K562 (cell line): ENCODE measurements around the gene CASTOR1. TPM values are rescaled to one million over a fixed set of nuclear protein-coding genes. Genes with fewer than 3 reads are reported as not detected.

ENCODE experiments used
- ATAC-seq: fragments of 200-7000 bp; cut with Tn5 transposase; 3 replicates; pipeline ENCODE4 v1.9.1; 2020; ENCODE audit warnings: moderate library complexity
- BruUV-seq: library from RNA; stranded (reverse); fragments of 400-500 nt; replicated peaks from 2 replicates; lab custom pipeline; 2021; lab: Mats Ljungman, UMichigan
- CTCF ChIA-PET: fragments of 300-600 bp; formaldehyde crosslinking; extraction: SDS; loops from one replicate; lab custom pipeline; 2021; ENCODE audit warnings: low intra/inter-chr PET ratio; lab: Yijun Ruan, JAX
- POLR2A ChIA-PET: fragments of 300-600, 350-650 bp; sonication (Branson Sonifier 250); formaldehyde crosslinking; extraction: SDS; loops from one replicate; lab custom pipeline; 2021; ENCODE audit warnings: antibody characterized with exemption, inconsistent platforms; lab: Yijun Ruan, JAX
- DNase-seq, 4 experiments: peaks; one replicate each; pipeline versions ENCODE4 v3.0.0 to v3.0.0-alpha.2; 2011 to 2018; ENCODE audit warnings: low spot score in 3 of 4, mixed read lengths in 3 of 4; ENCODE audit errors: extremely low read depth in 1 of 4
- FAIRE-seq: peaks from 2 replicates; lab custom pipeline; 2011; peaks lifted over from hg19 to GRCh38; lab: Jason Lieb, UNC
- H2AFZ ChIP-seq: 2 replicates; pipeline ENCODE4 v1.6.0; 2011; ENCODE audit warnings: low read depth, low read length, control low read depth, inconsistent platforms
- H3K27ac ChIP-seq: fragments of 200-600 bp; 3 replicates; pipeline ENCODE4 v1.8.0; 2011; ENCODE audit warnings: low read depth, mild to moderate bottlenecking, control low read depth, inconsistent platforms, low read length, moderate library complexity, mixed read lengths; ENCODE audit errors: extremely low read depth
- H3K27me3 ChIP-seq, 2 experiments: fragments of 300-600 bp in 1 of 2; 2 replicates in 1 of 2; 3 replicates in 1 of 2; pipeline versions ENCODE4 v1.6.0 to v1.8.0; 2011; ENCODE audit warnings: inconsistent platforms in 2 of 2, low read length in 2 of 2, mild to moderate bottlenecking in 1 of 2, mixed read lengths in 1 of 2, moderate library complexity in 1 of 2; ENCODE audit not compliant: control insufficient read depth in 2 of 2, insufficient read depth in 2 of 2
- H3K36me3 ChIP-seq: fragments of 300-600 bp; 3 replicates; pipeline ENCODE4 v1.8.0; 2011; ENCODE audit warnings: mild to moderate bottlenecking, low read length, inconsistent platforms; ENCODE audit not compliant: control insufficient read depth, insufficient read depth
- H3K4me1 ChIP-seq, 2 experiments: fragments of 200-600 bp in 1 of 2; replicated peaks in 1 of 2; 2 replicates in 1 of 2; 3 replicates in 1 of 2; pipeline versions ENCODE4 v1.5.1 to v1.8.0; 2011; ENCODE audit warnings: inconsistent platforms in 2 of 2, low read length in 2 of 2, mild to moderate bottlenecking in 1 of 2, mixed read lengths in 1 of 2, moderate library complexity in 1 of 2; ENCODE audit not compliant: control insufficient read depth in 2 of 2, insufficient read depth in 2 of 2
- H3K4me2 ChIP-seq: 2 replicates; pipeline ENCODE4 v1.6.1; 2011; ENCODE audit warnings: low read length, control low read depth, inconsistent platforms, mixed read lengths; ENCODE audit not compliant: insufficient read depth
- H3K4me3 ChIP-seq: fragments of 200-600 bp; sonication (generic), shearing (Covaris generic); 2 replicates; pipeline ENCODE4 v1.5.1; 2016; ENCODE audit warnings: control low read depth, inconsistent platforms
- H3K79me2 ChIP-seq: fragments of 200-600 bp; 3 replicates; pipeline ENCODE4 v1.8.0; 2011; ENCODE audit warnings: low read length, inconsistent platforms; ENCODE audit not compliant: control insufficient read depth, insufficient read depth
- H3K9ac ChIP-seq, 2 experiments: 2 replicates each; pipeline versions ENCODE4 v1.6.0 to v1.6.1; 2011; ENCODE audit warnings: low read depth in 2 of 2, low read length in 2 of 2, control low read depth in 1 of 2, inconsistent platforms in 1 of 2, mild to moderate bottlenecking in 1 of 2, mixed read lengths in 1 of 2; ENCODE audit not compliant: insufficient read depth in 1 of 2
- H3K9me1 ChIP-seq: one replicate; pipeline ENCODE4 v1.6.0; 2011; ENCODE audit warnings: inconsistent platforms, mild to moderate bottlenecking, low read length, moderate library complexity; ENCODE audit not compliant: control insufficient read depth, insufficient read depth
- H3K9me3 ChIP-seq: replicated peaks from 2 replicates; pipeline ENCODE4 v1.5.1; 2011; ENCODE audit warnings: low read depth, low read length, inconsistent platforms; ENCODE audit not compliant: control insufficient read depth, insufficient read depth
- H4K20me1 ChIP-seq: replicated peaks from 2 replicates; pipeline ENCODE4 v1.6.1; 2011; ENCODE audit warnings: low read length, inconsistent platforms, mixed read lengths; ENCODE audit not compliant: control insufficient read depth, insufficient read depth
- L3MBTL2 ChIP-seq: fragments of 450-650 bp; IDR thresholded peaks from 2 replicates; pipeline ENCODE4 v1.6.1; 2016; ENCODE audit warnings: mild to moderate bottlenecking, moderate library complexity
- MAZ ChIP-seq, 2 experiments: fragments of 450-650 bp in 1 of 2; sonication (generic) in 1 of 2; formaldehyde crosslinking; IDR thresholded peaks in 1 of 2; conservative IDR thresholded peaks in 1 of 2; 2 replicates each; pipeline versions ENCODE4 v1.4.0 to v1.5.0; 2020; ENCODE audit warnings: mild to moderate bottlenecking in 1 of 2, missing genetic modification reagents in 1 of 2
- NCOA6 ChIP-seq: fragments of 450-650 bp; IDR thresholded peaks from 2 replicates; pipeline ENCODE4 v1.6.1; 2017; ENCODE audit warnings: mild to moderate bottlenecking
- PCBP2 ChIP-seq: fragments of 200-400 bp; formaldehyde crosslinking; IDR thresholded peaks from 2 replicates; pipeline ENCODE4 v1.6.1; 2018; ENCODE audit warnings: low read length, low read depth, mild to moderate bottlenecking, moderate library complexity; ENCODE audit not compliant: poor library complexity, severe bottlenecking
- SUPT5H ChIP-seq: fragments of 450-650 bp; IDR thresholded peaks from 2 replicates; pipeline ENCODE4 v1.6.1; 2016
- TAF7 ChIP-seq: fragments of 450-650 bp; IDR thresholded peaks from 2 replicates; pipeline ENCODE4 v1.6.1; 2016; ENCODE audit warnings: missing genetic modification characterization, missing compliant biosample characterization
- ZC3H4 ChIP-seq: sonication (generic); formaldehyde crosslinking; IDR thresholded peaks from 2 replicates; pipeline ENCODE4 v1.9.0; 2021; ENCODE audit warnings: missing genetic modification reagents, borderline replicate concordance
- WGBS: fragments of 100-300 bp; shearing (Covaris generic); methylation state at CpG from one replicate; pipeline ENCODE4 v1.1.6; 2016; ENCODE audit warnings: low coverage, mixed read lengths; ENCODE audit not compliant: insufficient coverage; ENCODE audit errors: missing lambda C conversion rate; 5-methylcytosine and 5-hydroxymethylcytosine counted together
- in situ Hi-C: fragments of 300-500 bp; cut with MboI; formaldehyde crosslinking; loops from 4 replicates; pipeline ENCODE4 v1.15.0; 2018; ENCODE audit warnings: inconsistent platforms, mixed read lengths
- intact Hi-C: fragments of 100-400 bp; cut with micrococcal nuclease; formaldehyde crosslinking; loops from 2 replicates; pipeline ENCODE4 v1.14.2; 2022
- polyA plus RNA-seq, 8 experiments: library from polyadenylated mRNA; depleted of rRNA in 4 of 8; stranded (reverse) in 5 of 8; unstranded in 3 of 8; fragments of >200 nt; fragmentation: Nextera tagmentation in 2 of 8; fragmentation: Illumina TruSeq in 1 of 8; extraction: Ambion mirVana in 2 of 8; extraction: Trizol in 1 of 8; gene quantifications; 2 replicates each; pipeline versions ENCODE4 v1.2.1 to v1.2.3, GENCODE V29; 2011 to 2014; ENCODE audit warnings: inconsistent platforms in 1 of 8, missing spikeins in 1 of 8
- total RNA-seq, 7 experiments: library from RNA; depleted of rRNA in 6 of 7; stranded (reverse); fragments of >200 nt in 6 of 7; fragmentation: Illumina TruSeq in 2 of 7; extraction: Trizol in 2 of 7; gene quantifications; 2 replicates each; pipeline versions ENCODE4 v1.2.1 to v1.2.3, GENCODE V29; 2011 to 2021; ENCODE audit warnings: low replicate concordance in 1 of 7
- TF ChIP-seq, protein P1 (sequence below), 2 experiments: fragments of 450-650 bp in 1 of 2; sonication (generic) in 1 of 2; formaldehyde crosslinking in 1 of 2; IDR thresholded peaks; 2 replicates each; pipeline versions ENCODE4 v1.7.1 to v1.9.0; 2016 to 2022; ENCODE audit warnings: inconsistent platforms in 1 of 2, mild to moderate bottlenecking in 1 of 2, missing genetic modification reagents in 1 of 2
- TF ChIP-seq, protein P2 (sequence below), 2 experiments: IDR thresholded peaks; 2 replicates each; pipeline ENCODE4 v1.6.1; 2012; ENCODE audit warnings: improper control_type of control experiment in 2 of 2, low read depth in 2 of 2, low read length in 2 of 2, borderline replicate concordance in 1 of 2
- TF ChIP-seq, protein P3 (sequence below): IDR thresholded peaks from 2 replicates; pipeline ENCODE4 v1.6.1; 2011; ENCODE audit not compliant: insufficient read length; ENCODE audit errors: extremely low read depth

CASTOR1 gene
- total and polyA plus RNA-seq, 9 of the 15 experiments (the other 6 are each of a cell fraction or from before 2014, with no cell fraction given) = 0.35 to 2.6 (median 1.1) TPM

DNA sequence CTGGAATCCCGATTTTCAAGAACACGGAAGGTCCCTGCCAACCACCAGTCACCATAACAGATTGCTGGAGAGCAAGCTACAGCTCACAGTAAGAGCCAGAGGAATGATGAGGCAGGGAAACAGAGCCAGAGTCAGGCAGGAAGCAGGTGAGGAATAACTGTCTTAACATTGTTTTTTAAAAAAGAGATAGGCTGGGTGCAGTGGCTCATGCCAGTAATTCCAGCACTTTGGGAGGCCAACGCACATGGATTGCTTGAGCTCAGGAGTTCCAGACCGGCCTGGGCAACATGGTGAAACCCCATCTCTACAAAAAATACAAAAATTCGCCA, 13.5 kb upstream of the CASTOR1 start:
- Histone ChIP-seq H3K9me1 (no peaks in the 10 kb centered on the region), H3K9me3 (no peaks in the 10 kb centered on the region), H3K4me1 (peaks cover 5 to 25% of the 10 kb centered on the region in 2 experiments; a peak in 4 of 5 replicates), H3K36me3 (peaks cover 12% of the 10 kb centered on the region; the same call in 1 of the 3 replicates), H3K27me3 (no peaks in the 10 kb centered on the region), H3K79me2 (peaks cover 10% of the 10 kb centered on the region), H3K9ac (peak overlapping the region in 1 of 2 experiments; percentile 76; a peak in 1 of 4 replicates), H3K4me2 (no peak overlapping the region), H4K20me1 (no peaks in the 10 kb centered on the region; the same call in 1 of the 2 replicates), H2AFZ (no peak overlapping the region), H3K4me3 (no peak overlapping the region), H3K27ac (no peak overlapping the region)
- POLR2A ChIA-PET = interaction anchor here (0.9 kb wide), 1 partner anchor 13 kb away, joined by 7 read pairs; the partner anchor contains the start of gene CASTOR1
- intact Hi-C loops = no loop called here
- 83% methylated on average over 2 of the region's 5 CpGs for WGBS
- CTCF ChIA-PET = no interaction called here
- no peak for DNase-seq
- no peak for FAIRE-seq
- ATAC-seq = no peak
- BruUV-seq = no TSS peak
- in situ Hi-C loops = no loop called here
- TF ChIP-seq L3MBTL2 = no peak
- TF ChIP-seq PCBP2 = no peak
- TF ChIP-seq, protein P1, sequence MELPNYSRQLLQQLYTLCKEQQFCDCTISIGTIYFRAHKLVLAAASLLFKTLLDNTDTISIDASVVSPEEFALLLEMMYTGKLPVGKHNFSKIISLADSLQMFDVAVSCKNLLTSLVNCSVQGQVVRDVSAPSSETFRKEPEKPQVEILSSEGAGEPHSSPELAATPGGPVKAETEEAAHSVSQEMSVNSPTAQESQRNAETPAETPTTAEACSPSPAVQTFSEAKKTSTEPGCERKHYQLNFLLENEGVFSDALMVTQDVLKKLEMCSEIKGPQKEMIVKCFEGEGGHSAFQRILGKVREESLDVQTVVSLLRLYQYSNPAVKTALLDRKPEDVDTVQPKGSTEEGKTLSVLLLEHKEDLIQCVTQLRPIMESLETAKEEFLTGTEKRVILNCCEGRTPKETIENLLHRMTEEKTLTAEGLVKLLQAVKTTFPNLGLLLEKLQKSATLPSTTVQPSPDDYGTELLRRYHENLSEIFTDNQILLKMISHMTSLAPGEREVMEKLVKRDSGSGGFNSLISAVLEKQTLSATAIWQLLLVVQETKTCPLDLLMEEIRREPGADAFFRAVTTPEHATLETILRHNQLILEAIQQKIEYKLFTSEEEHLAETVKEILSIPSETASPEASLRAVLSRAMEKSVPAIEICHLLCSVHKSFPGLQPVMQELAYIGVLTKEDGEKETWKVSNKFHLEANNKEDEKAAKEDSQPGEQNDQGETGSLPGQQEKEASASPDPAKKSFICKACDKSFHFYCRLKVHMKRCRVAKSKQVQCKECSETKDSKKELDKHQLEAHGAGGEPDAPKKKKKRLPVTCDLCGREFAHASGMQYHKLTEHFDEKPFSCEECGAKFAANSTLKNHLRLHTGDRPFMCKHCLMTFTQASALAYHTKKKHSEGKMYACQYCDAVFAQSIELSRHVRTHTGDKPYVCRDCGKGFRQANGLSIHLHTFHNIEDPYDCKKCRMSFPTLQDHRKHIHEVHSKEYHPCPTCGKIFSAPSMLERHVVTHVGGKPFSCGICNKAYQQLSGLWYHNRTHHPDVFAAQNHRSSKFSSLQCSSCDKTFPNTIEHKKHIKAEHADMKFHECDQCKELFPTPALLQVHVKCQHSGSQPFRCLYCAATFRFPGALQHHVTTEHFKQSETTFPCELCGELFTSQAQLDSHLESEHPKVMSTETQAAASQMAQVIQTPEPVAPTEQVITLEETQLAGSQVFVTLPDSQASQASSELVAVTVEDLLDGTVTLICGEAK (IDR thresholded peaks at IDR 0.05) = no peak
- TF ChIP-seq, protein P1 (CRISPR knock-in tag; IDR thresholded peaks at IDR 0.05) = no peak
- TF ChIP-seq TAF7 (tag) = no peak
- TF ChIP-seq, protein P2, sequence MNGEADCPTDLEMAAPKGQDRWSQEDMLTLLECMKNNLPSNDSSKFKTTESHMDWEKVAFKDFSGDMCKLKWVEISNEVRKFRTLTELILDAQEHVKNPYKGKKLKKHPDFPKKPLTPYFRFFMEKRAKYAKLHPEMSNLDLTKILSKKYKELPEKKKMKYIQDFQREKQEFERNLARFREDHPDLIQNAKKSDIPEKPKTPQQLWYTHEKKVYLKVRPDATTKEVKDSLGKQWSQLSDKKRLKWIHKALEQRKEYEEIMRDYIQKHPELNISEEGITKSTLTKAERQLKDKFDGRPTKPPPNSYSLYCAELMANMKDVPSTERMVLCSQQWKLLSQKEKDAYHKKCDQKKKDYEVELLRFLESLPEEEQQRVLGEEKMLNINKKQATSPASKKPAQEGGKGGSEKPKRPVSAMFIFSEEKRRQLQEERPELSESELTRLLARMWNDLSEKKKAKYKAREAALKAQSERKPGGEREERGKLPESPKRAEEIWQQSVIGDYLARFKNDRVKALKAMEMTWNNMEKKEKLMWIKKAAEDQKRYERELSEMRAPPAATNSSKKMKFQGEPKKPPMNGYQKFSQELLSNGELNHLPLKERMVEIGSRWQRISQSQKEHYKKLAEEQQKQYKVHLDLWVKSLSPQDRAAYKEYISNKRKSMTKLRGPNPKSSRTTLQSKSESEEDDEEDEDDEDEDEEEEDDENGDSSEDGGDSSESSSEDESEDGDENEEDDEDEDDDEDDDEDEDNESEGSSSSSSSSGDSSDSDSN (IDR thresholded peaks at IDR 0.05; ENCODE audit: borderline replicate concordance in 1 of 2, low read depth in 2 of 2, low read length in 2 of 2) = no peak
- TF ChIP-seq, protein P3, sequence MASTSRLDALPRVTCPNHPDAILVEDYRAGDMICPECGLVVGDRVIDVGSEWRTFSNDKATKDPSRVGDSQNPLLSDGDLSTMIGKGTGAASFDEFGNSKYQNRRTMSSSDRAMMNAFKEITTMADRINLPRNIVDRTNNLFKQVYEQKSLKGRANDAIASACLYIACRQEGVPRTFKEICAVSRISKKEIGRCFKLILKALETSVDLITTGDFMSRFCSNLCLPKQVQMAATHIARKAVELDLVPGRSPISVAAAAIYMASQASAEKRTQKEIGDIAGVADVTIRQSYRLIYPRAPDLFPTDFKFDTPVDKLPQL = no peak
- TF ChIP-seq NCOA6 = no peak
- TF ChIP-seq SUPT5H = no peak
- TF ChIP-seq ZC3H4 (CRISPR knock-in tag) = no peak
- TF ChIP-seq MAZ (CRISPR knock-in tag; conservative IDR thresholded peaks at IDR 0.05 in 1 of 2, IDR thresholded peaks at IDR 0.05 in 1 of 2) = no peak
